IPS-18a (cell line): ENCODE results near the gene COPS3.
"Not testable (repeated sequence)": the region's sequence is repeated elsewhere in the genome, so short reads cannot be mapped to it uniquely, and the experiment has no call there.

Source experiments
- H3K27ac ChIP-seq: one replicate; pipeline ENCODE4 v1.5.1; 2013; ENCODE audit warnings: low read length
- H3K27me3 ChIP-seq: one replicate; pipeline ENCODE4 v1.6.1; 2013; ENCODE audit warnings: mild to moderate bottlenecking, low read length; ENCODE audit not compliant: control insufficient read depth, insufficient read depth
- H3K36me3 ChIP-seq: one replicate; pipeline ENCODE4 v1.6.1; 2013; ENCODE audit warnings: low read depth, low read length; ENCODE audit not compliant: control insufficient read depth
- H3K4me1 ChIP-seq: one replicate; pipeline ENCODE4 v1.6.1; 2013; ENCODE audit warnings: low read depth, low read length; ENCODE audit not compliant: control insufficient read depth
- H3K4me3 ChIP-seq: one replicate; pipeline ENCODE4 v1.5.1; 2013; ENCODE audit warnings: low read length
- H3K9ac ChIP-seq: one replicate; pipeline ENCODE4 v1.6.1; 2013; ENCODE audit warnings: mild to moderate bottlenecking, low read length, moderate library complexity
- H3K9me3 ChIP-seq: one replicate; pipeline ENCODE4 v1.6.1; 2013; ENCODE audit warnings: low read depth, low read length; ENCODE audit not compliant: control insufficient read depth

Gene COPS3

GRCh38 chr17:17315142-17315821, 34.2 kb upstream of the COPS3 start:
- no peaks in the 10 kb centered on the region for H3K9me3 ChIP-seq
- H3K4me3 ChIP-seq: no peak overlapping the region
- H3K9ac ChIP-seq: no peak overlapping the region
- H3K27ac ChIP-seq: no peak overlapping the region
- no peaks in the 10 kb centered on the region for H3K36me3 ChIP-seq
- H3K27me3 ChIP-seq: no peaks in the 10 kb centered on the region
- H3K4me1 ChIP-seq: no peaks in the 10 kb centered on the region

DNA sequence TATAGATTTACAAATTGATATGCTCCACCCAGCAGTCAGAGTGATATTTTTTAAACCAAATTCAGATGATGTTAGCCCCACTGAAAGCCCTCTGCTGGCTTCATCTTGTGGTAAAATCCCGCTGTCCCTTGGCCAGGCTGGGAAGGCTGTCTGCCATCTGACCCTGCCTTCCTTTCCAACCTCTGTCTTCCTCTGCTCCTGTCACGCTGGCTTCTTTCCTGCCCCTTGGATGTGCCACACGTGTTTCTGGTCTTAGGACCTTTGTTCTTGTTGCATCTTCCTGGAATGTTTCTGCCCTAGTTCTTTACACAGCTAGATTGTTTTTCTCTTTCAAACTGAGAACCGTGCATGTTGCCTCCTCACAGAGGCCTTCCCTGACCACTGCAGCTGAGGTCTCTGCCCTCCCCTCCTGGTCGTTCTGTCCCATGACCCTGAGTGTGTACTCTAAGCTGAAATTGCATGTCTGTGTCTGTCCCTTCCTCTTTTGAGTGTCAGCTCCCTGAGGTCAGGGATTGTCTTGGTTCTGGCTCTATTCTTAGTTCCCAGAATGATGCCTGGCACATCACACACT, 33.5 kb upstream of the COPS3 start:
- no peak overlapping the region for H3K4me3 ChIP-seq
- no peaks in the 10 kb centered on the region for H3K27me3 ChIP-seq
- no peaks in the 10 kb centered on the region for H3K4me1 ChIP-seq
- no peaks in the 10 kb centered on the region for H3K9me3 ChIP-seq
- no peak overlapping the region for H3K27ac ChIP-seq
- H3K9ac ChIP-seq: no peak overlapping the region
- no peaks in the 10 kb centered on the region for H3K36me3 ChIP-seq

- no peaks in the 10 kb centered on the region for H3K9me3 ChIP-seq
- no peak overlapping the region for H3K27ac ChIP-seq
- H3K27me3 ChIP-seq: no peaks in the 10 kb centered on the region
- H3K9ac ChIP-seq: no peak overlapping the region
- H3K4me1 ChIP-seq: no peaks in the 10 kb centered on the region
- no peaks in the 10 kb centered on the region for H3K36me3 ChIP-seq
- no peak overlapping the region for H3K4me3 ChIP-seq
Measured at GRCh38 chr17:17313350-17313991, 32.4 kb upstream of the COPS3 start.

DNA sequence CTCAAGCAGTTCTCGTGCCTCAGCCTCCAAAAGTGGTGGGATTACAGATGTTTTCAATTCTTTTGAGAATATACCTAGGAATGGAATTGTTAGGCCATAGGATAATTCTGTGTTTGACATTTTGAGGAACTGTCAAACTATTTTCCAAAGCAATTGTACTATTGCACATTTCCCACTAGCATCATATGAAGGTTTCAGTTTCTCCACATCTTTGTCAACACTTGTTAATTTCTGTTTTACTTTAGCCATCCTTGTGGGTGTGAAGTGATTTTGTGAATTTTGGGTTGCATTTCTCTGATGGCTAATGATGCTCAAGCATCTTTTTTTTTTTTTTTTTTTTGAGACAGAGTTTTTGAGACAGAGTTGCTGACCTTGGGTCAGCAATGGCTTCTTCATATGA, 28.3 kb upstream of the COPS3 start:
- Histone ChIP-seq H3K4me1 (no peaks in the 10 kb centered on the region), H3K9me3 (no peaks in the 10 kb centered on the region), H3K4me3 (no peak overlapping the region), H3K27ac (no peak overlapping the region), H3K27me3 (peaks cover 5% of the 10 kb centered on the region), H3K9ac (no peak overlapping the region), H3K36me3 (no peaks in the 10 kb centered on the region)

GRCh38 chr17:17305281-17305801, 24.3 kb upstream of the COPS3 start:
- H3K36me3 ChIP-seq: no peaks in the 10 kb centered on the region
- peaks cover 12% of the 10 kb centered on the region for H3K27me3 ChIP-seq
- H3K4me1 ChIP-seq: no peaks in the 10 kb centered on the region
- no peak overlapping the region for H3K27ac ChIP-seq
- H3K9me3 ChIP-seq: no peaks in the 10 kb centered on the region
- no peak overlapping the region for H3K9ac ChIP-seq
- H3K4me3 ChIP-seq: no peak overlapping the region

- Histone ChIP-seq H3K36me3 (no peaks in the 10 kb centered on the region), H3K4me3 (peak overlapping the region; percentile 83), H3K27ac (no peak overlapping the region), H3K9me3 (no peaks in the 10 kb centered on the region), H3K9ac (no peak overlapping the region), H3K27me3 (peaks cover 12% of the 10 kb centered on the region), H3K4me1 (no peaks in the 10 kb centered on the region)
Measured at GRCh38 chr17:17304521-17304985, 23.5 kb upstream of the COPS3 start.

DNA sequence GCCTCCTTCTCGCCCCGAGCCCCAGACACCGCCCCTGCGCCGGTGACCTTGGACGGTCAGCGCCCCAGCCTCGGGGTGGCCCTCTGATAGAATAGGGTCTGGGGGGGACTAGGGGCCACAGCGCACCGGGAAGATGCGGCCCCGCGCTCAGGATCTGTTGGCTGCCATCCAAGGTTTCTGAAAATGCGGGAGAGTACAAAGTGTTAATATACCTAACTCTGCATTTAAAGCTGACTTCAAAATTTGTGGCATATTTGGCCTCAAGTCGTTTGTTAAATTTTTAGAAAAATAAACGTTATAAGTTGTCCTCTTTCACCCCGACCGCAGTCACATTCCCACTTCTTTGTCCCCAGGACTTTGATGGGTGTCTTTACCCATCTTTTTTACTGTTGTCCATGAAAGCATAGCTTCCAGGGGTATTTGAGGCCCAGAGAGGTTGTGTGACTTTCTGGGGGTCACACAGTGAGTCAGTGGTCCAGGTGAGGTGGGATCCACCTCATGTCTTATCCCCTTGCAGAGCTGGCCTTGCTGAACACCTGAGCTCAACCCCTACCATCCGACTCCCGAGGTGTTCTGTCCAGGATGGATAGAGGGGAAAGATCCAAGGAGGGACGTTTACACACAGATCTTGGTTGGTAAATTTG, 22.9 kb upstream of the COPS3 start:
- H3K27me3 ChIP-seq: peaks cover 12% of the 10 kb centered on the region
- H3K4me1 ChIP-seq: no peaks in the 10 kb centered on the region
- no peaks in the 10 kb centered on the region for H3K9me3 ChIP-seq
- no peaks in the 10 kb centered on the region for H3K36me3 ChIP-seq
- no peak overlapping the region for H3K9ac ChIP-seq
- no peak overlapping the region for H3K27ac ChIP-seq
- H3K4me3 ChIP-seq: peak overlapping the region; percentile 83

- Histone ChIP-seq H3K27me3 (peaks cover 12% of the 10 kb centered on the region), H3K9me3 (no peaks in the 10 kb centered on the region), H3K4me3 (peak within 1 kb of the TSS; percentile 83), H3K27ac (no peak within 1 kb of the TSS), H3K36me3 (no peaks in the 10 kb centered on the region), H3K4me1 (no peaks in the 10 kb centered on the region), H3K9ac (no peak within 1 kb of the TSS)
Measured at GRCh38 chr17:17303010-17303846, 22.2 kb upstream of the COPS3 start, which contains the start of gene NT5M. NT5M (plus strand) TSS chr17:17303373; CDS start chr17:17303551, 178 bp downstream.

- H3K27ac ChIP-seq, H3K4me1 ChIP-seq, H3K9ac ChIP-seq, H3K9me3 ChIP-seq, H3K36me3 ChIP-seq: not testable (repeated sequence)
- Histone ChIP-seq H3K4me3 (peak overlapping the region; percentile 74), H3K27me3 (peaks cover 12% of the 10 kb centered on the region)
Measured at GRCh38 chr17:17301659-17302058, 20.6 kb upstream of the COPS3 start.

DNA sequence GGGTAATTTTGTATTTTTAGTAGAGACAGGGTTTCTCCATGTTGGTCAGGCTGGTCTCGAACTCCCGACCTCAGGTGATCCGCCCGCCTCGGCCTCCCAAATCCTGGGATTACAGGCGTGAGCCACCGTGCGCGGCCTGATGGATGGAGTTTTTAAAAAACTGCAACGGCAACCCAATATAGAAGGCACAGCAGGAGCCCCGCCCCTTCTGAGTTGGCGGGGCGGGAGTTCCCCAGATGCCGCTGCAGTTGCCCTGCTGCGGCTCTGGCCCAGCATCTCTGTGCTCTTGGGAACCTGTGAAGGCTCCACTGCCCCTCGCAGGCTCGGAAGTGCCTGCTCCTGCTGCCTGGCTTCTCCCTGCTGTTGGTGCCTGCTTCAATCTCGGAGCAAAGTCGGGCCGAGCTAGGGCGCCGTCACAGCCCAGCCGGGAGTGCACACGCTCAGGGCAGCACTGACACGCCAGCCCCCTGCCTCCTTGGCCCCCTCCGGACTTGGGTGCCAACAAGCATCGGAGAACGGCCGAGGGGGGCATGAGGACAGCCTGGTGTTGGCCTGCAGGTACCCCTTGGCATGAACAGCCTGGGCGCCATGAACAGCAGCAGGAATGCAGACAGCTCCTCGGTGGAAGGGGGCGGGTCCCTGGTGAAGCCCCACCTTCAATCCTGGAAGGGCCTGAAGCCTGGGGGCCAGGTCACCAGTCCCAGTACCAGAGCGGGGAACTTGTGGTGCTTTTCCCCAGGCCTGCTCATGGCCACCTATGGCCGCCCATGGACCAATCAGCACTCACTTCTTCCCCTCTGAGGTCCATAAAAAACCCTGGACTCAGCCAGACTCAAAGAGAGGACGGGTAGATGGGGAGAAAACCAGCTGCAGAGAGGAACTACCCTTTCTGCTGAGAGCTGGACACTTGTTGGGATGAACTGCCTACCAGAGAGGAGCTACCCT, 19.9 kb upstream of the COPS3 start:
- Histone ChIP-seq H3K27ac (no peak overlapping the region), H3K4me1 (peaks cover 4% of the 10 kb centered on the region), H3K4me3 (peak overlapping the region; percentile 74), H3K27me3 (peaks cover 12% of the 10 kb centered on the region), H3K36me3 (no peaks in the 10 kb centered on the region), H3K9me3 (no peaks in the 10 kb centered on the region), H3K9ac (peak overlapping the region; percentile 36)
